GM18861 (cell line): ENCODE data around the gene DOCK2.
"Not testable (repeated sequence)": the region's sequence is repeated elsewhere in the genome, so short reads cannot be mapped to it uniquely, and the experiment has no call there.

Experiments used
- ATAC-seq: cut with Tn5 transposase; IDR thresholded peaks from one replicate; pipeline ENCODE4 v1.9.1; 2021; ENCODE audit not compliant: unreplicated experiment

Gene DOCK2

GRCh38 chr5:169923988-169924387 lies 286.9 kb downstream of the DOCK2 start:
- ATAC-seq = no peak

- no peak for ATAC-seq
Measured at GRCh38 chr5:169933127-169933526, 296.1 kb downstream of the DOCK2 start.

- no peak for ATAC-seq
Measured at GRCh38 chr5:169933616-169934015, 296.5 kb downstream of the DOCK2 start.

- ATAC-seq = no peak
Measured at GRCh38 chr5:169934990-169935389, 297.9 kb downstream of the DOCK2 start.

- ATAC-seq = no peak
Measured at GRCh38 chr5:169935762-169936161, 298.7 kb downstream of the DOCK2 start.

GRCh38 chr5:169938439-169938838 lies 301.4 kb downstream of the DOCK2 start:
- no peak for ATAC-seq

- ATAC-seq = no peak
Measured at GRCh38 chr5:169939731-169940130, 302.7 kb downstream of the DOCK2 start.

- no peak for ATAC-seq
Measured at GRCh38 chr5:169941542-169941941, 304.5 kb downstream of the DOCK2 start.

- ATAC-seq = no peak
Measured at GRCh38 chr5:169942181-169942580, 305.1 kb downstream of the DOCK2 start.

GRCh38 chr5:169943026-169943425 lies 306.0 kb downstream of the DOCK2 start:
- ATAC-seq = no peak

GRCh38 chr5:169944115-169944514 lies 307.0 kb downstream of the DOCK2 start:
- ATAC-seq = no peak

- ATAC-seq = no peak
Measured at GRCh38 chr5:169944922-169945680, 308.0 kb downstream of the DOCK2 start.

- no peak for ATAC-seq
Measured at GRCh38 chr5:169945831-169946261, 308.8 kb downstream of the DOCK2 start.

GRCh38 chr5:169946743-169947295 lies 309.7 kb downstream of the DOCK2 start:
- no peak for ATAC-seq

GRCh38 chr5:169950333-169950732 lies 313.3 kb downstream of the DOCK2 start:
- no peak for ATAC-seq

- not testable (repeated sequence) for ATAC-seq
Measured at GRCh38 chr5:169953196-169953595, 316.1 kb downstream of the DOCK2 start.

- no peak for ATAC-seq
Measured at GRCh38 chr5:169954786-169955185, 317.7 kb downstream of the DOCK2 start.

- ATAC-seq = no peak
Measured at GRCh38 chr5:169956126-169956525, 319.1 kb downstream of the DOCK2 start.

- no peak for ATAC-seq
Measured at GRCh38 chr5:169956756-169957155, 319.7 kb downstream of the DOCK2 start.

- ATAC-seq = no peak
Measured at GRCh38 chr5:169958278-169958677, 321.2 kb downstream of the DOCK2 start.

- no peak for ATAC-seq
Measured at GRCh38 chr5:169960659-169961058, 323.6 kb downstream of the DOCK2 start.

GRCh38 chr5:169964246-169964645 lies 327.2 kb downstream of the DOCK2 start:
- ATAC-seq = no peak

GRCh38 chr5:169970339-169970738 lies 333.3 kb downstream of the DOCK2 start:
- ATAC-seq = peak; percentile 54
